ENCODE data around the gene KLHL33.

DNA sequence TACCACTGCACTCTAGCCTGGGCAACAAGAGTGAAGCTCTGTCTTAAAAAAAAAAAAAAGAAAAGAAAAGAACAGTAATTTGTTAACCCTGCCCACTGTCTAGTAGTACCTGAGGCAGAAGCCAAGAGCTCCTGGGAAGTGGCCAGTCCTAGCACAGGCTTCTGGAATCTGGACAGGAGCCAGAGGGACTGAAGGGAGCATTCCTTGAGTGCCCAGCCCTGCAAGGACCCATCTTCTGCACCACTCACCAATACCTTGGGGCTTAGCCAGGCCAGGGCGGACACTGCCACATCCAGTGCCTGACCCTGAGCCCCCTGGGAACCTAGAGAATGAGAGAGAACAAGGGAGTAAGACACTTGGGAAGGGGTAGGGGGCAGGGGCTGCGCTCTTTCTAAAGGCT, 58.8 kb downstream of the KLHL33 start:
- TF ChIP-seq POLR2A (IDR thresholded peaks at IDR 0.05), result no peak
- TF ChIP-seq, protein P1, sequence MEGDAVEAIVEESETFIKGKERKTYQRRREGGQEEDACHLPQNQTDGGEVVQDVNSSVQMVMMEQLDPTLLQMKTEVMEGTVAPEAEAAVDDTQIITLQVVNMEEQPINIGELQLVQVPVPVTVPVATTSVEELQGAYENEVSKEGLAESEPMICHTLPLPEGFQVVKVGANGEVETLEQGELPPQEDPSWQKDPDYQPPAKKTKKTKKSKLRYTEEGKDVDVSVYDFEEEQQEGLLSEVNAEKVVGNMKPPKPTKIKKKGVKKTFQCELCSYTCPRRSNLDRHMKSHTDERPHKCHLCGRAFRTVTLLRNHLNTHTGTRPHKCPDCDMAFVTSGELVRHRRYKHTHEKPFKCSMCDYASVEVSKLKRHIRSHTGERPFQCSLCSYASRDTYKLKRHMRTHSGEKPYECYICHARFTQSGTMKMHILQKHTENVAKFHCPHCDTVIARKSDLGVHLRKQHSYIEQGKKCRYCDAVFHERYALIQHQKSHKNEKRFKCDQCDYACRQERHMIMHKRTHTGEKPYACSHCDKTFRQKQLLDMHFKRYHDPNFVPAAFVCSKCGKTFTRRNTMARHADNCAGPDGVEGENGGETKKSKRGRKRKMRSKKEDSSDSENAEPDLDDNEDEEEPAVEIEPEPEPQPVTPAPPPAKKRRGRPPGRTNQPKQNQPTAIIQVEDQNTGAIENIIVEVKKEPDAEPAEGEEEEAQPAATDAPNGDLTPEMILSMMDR (IDR thresholded peaks at IDR 0.05), result no peak

Measured in stomach (tissue), 4 donors.